ENCODE data around the gene SPA17. TPM values are rescaled to one million over a fixed set of nuclear protein-coding genes. Genes with fewer than 3 reads are reported as not detected.

The SPA17 gene
- total RNA-seq: 2.7 and 3.5 TPM in 2 replicates

DNA sequence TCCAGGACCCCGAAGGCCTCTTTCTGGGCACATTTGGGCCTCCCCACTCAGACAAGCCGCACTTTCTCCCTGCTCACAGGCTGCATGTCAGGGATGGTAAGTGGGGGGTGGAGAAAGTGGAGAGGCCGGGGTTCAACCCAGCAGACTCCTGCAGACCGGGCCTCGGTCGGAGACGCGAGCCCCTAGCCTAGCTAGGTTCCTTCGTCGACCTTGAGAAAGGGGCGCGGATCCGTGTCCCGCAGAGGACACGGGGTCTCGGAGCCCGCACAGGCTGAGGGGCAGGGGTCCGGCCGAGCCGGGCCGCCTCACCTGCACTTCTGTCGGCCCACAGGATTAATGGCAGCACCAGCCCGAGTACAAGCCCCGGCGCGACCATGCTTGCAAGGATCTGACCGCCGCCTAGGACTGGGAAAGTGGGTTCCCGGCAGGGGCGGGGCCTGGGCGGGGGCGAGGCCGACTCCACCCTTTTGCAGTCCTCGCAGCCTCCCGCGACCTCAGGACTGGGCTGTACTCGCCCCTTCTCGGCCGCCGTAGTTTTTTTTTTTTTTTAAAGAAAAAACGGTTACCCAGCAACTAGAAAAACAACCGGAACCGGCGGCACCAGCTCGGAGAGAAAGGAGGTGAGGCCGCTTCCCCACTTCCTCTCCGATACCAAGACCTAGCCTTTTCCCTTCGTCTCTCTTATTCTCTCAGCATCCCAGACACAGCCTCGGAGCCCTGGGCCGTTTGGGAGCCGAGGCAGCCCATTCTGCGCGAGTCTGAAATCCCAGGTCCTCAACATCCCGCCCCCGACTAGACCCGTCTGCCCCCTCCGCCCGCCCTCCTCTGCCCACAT lies at the start of gene SPA17, which contains the start of gene SIAE:
SPA17 (plus strand) TSS at position 572 of the 835 bp plus-strand sequence. CDS start 1,361 bp downstream, outside the sequence.
SIAE (minus strand) TSS at position 407 of the 835 bp plus-strand sequence; CDS start at position 376, 31 bp downstream.

DNA sequence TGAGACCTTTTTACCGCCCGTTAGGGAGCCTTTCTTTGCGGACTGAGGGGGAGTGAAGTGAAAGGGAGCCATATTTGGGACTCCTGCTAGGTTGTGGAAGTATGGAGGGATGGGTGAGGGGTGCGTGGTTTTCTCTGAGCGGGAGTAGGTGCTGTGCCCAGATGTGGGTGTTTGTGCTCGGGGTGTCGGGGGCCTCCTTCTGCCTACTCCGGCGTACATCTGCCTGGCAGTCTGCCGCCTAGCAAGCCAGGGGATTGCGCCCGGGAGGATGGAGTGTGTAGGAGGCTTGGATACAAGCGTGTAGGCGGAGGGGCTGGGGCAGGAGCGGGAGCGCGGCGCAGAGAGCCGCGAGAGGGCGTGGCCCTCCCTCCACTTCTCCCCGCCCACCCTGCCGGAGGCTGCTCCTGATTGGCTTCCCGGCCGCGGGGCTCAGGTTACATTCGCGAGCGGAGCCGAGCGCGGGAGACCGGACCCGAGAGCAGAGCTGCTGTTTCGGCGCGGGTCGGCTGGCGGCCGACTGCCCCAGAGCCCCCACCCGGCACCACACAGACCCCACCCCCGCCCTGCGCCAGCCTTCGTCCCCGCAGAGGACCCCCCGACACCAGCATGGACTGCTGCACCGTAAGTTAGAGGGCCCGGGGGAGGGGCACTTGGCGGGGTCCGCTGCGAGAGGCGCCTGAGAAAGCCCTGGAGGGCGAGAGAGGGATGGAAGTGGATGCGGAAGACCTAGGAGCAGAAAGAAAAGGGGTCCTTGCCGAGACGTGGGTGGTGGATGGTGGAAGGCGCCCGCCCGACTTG lies 66.0 kb downstream of the SPA17 start, which contains the start of gene NRGN:
NRGN (plus strand) TSS at position 464 of the 798 bp plus-strand sequence; CDS start at position 607, 143 bp downstream.

Small RNAs within 50 kb of the gene (small RNA-seq; reads per million reads assigned to genes)
- not detected for gene RNA5SP352

Other genes with a start within 250 kb of the SPA17 start
- not detected in 2 replicates for gene OR8B4, start 249.0 kb upstream of the SPA17 start, total RNA-seq
- not detected in 2 replicates for gene OR8B8, start 228.2 kb upstream of the SPA17 start, total RNA-seq
- gene OR8B12, start 130.2 kb upstream of the SPA17 start, total RNA-seq: not detected in 2 replicates
- not detected in 2 replicates for gene OR8A1, start 103.9 kb upstream of the SPA17 start, total RNA-seq
- gene PANX3, start 62.5 kb upstream of the SPA17 start, total RNA-seq: not detected in 2 replicates
- gene TBRG1, start 51.0 kb upstream of the SPA17 start, total RNA-seq: 24.3 and 28.6 TPM in 2 replicates
- 4.1 and 7.9 TPM in 2 replicates for gene SIAE, start 165 bp upstream of the SPA17 start, total RNA-seq
- gene NRGN, start 66.0 kb downstream of the SPA17 start, total RNA-seq: 0.11 TPM in 1 of 2 replicates, not detected in the other
- under 0.01 and 0.33 TPM in 2 replicates for gene VSIG2, start 78.4 kb downstream of the SPA17 start, total RNA-seq
- gene ESAM, start 88.4 kb downstream of the SPA17 start, total RNA-seq: under 0.01 and 0.22 TPM in 2 replicates
- gene MSANTD2, start 126.5 kb downstream of the SPA17 start, total RNA-seq: 9.8 and 11.8 TPM in 2 replicates
- 22.7 and 24.7 TPM in 2 replicates for gene ROBO3, start 191.5 kb downstream of the SPA17 start, total RNA-seq
- gene ROBO4, start 224.0 kb downstream of the SPA17 start, total RNA-seq: under 0.01 and 0.65 TPM in 2 replicates
- 0.22 TPM in 1 of 2 replicates, not detected in the other for gene HEPN1, start 245.3 kb downstream of the SPA17 start, total RNA-seq